ENCODE data around the gene MDGA2.

Gene MDGA2

GRCh38 chr14:47454025-47454424 is 221.4 kb downstream of the MDGA2 start:
- TF ChIP-seq CTCF (IDR thresholded peaks at IDR 0.05), result no peak
- TF ChIP-seq ZFX (IDR thresholded peaks at IDR 0.05; ENCODE audit: borderline replicate concordance), result no peak
- H3K27ac ChIP-seq, result no peak overlapping the region

GRCh38 chr14:47447076-47447475 is 228.3 kb downstream of the MDGA2 start:
- H3K27ac ChIP-seq, result no peak overlapping the region
- TF ChIP-seq ZFX (IDR thresholded peaks at IDR 0.05; ENCODE audit: borderline replicate concordance) (no peak), CTCF (IDR thresholded peaks at IDR 0.05) (no peak)

GRCh38 chr14:47442211-47442610 is 233.2 kb downstream of the MDGA2 start:
- TF ChIP-seq ZFX (IDR thresholded peaks at IDR 0.05; ENCODE audit: borderline replicate concordance) (no peak), CTCF (IDR thresholded peaks at IDR 0.05) (peak; percentile 49)
- H3K27ac ChIP-seq, result no peak overlapping the region

GRCh38 chr14:47439953-47440352 is 235.5 kb downstream of the MDGA2 start:
- no peak for TF ChIP-seq ZFX (IDR thresholded peaks at IDR 0.05; ENCODE audit: borderline replicate concordance)
- TF ChIP-seq CTCF (IDR thresholded peaks at IDR 0.05), result no peak
- no peak overlapping the region for H3K27ac ChIP-seq

- TF ChIP-seq ZFX (IDR thresholded peaks at IDR 0.05; ENCODE audit: borderline replicate concordance), result no peak
- no peak for TF ChIP-seq CTCF (IDR thresholded peaks at IDR 0.05)
- H3K27ac ChIP-seq, result no peak overlapping the region
These were observed 236.7 kb downstream of the MDGA2 start for GRCh38 chr14:47438650-47439140.

- H3K27ac ChIP-seq, result no peak overlapping the region
- TF ChIP-seq CTCF (IDR thresholded peaks at IDR 0.05), result no peak
- no peak for TF ChIP-seq ZFX (IDR thresholded peaks at IDR 0.05; ENCODE audit: borderline replicate concordance)
These were observed 240.0 kb downstream of the MDGA2 start for GRCh38 chr14:47435331-47435965.

GRCh38 chr14:47427629-47428028 is 247.8 kb downstream of the MDGA2 start:
- TF ChIP-seq CTCF (IDR thresholded peaks at IDR 0.05) (no peak), ZFX (IDR thresholded peaks at IDR 0.05; ENCODE audit: borderline replicate concordance) (no peak)
- H3K27ac ChIP-seq, result no peak overlapping the region
